IMR-90 (cell line): ENCODE measurements around the gene ASB13. TPM values are rescaled to one million over a fixed set of nuclear protein-coding genes. Genes with fewer than 3 reads are reported as not detected.

Source experiments
- ATAC-seq: fragments of 200-7000 bp; cut with Tn5 transposase; 2 replicates; pipeline ENCODE4 v1.9.1; 2020; ENCODE audit warnings: low read depth, mild to moderate bottlenecking, moderate library complexity
- BruUV-seq: library from RNA; stranded (reverse); fragments of 400-500 nt; replicated peaks from 2 replicates; lab custom pipeline; 2021; lab: Mats Ljungman, UMichigan
- CTCF ChIA-PET: fragments of 300-600 bp; formaldehyde crosslinking; extraction: SDS; loops from one replicate; lab custom pipeline; 2021; ENCODE audit warnings: antibody characterized with exemption; lab: Yijun Ruan, JAX
- POLR2A ChIA-PET: fragments of 300-600 bp; sonication (Branson Sonifier 250); formaldehyde crosslinking; loops from one replicate; lab custom pipeline; 2022; ENCODE audit warnings: antibody characterized with exemption; ENCODE audit not compliant: unreplicated experiment; lab: Charles Lee
- DNase-seq: peaks from one replicate; pipeline ENCODE4 v3.0.0; 2013
- H2AFZ ChIP-seq: replicated peaks from 2 replicates; pipeline ENCODE3; 2013; ENCODE audit warnings: low read length, mild to moderate bottlenecking; ENCODE audit not compliant: poor library complexity
- H2AK5ac ChIP-seq: 2 replicates; pipeline ENCODE4 v1.6.1; 2013; ENCODE audit warnings: low read depth, low read length, inconsistent platforms
- H2AK9ac ChIP-seq: replicated peaks from 2 replicates; pipeline ENCODE3; 2013; ENCODE audit warnings: mild to moderate bottlenecking, low read depth, low read length, moderate library complexity; ENCODE audit not compliant: poor library complexity
- H2BK120ac ChIP-seq: 2 replicates; pipeline ENCODE4 v1.6.1; 2013; ENCODE audit warnings: low read depth, low read length, inconsistent platforms
- H2BK15ac ChIP-seq: 3 replicates; pipeline ENCODE4 v1.6.1; 2013; ENCODE audit warnings: low read depth, low read length, inconsistent platforms
- H2BK20ac ChIP-seq: 2 replicates; pipeline ENCODE4 v1.6.1; 2013; ENCODE audit warnings: low read depth, mild to moderate bottlenecking, inconsistent platforms, low read length, moderate library complexity
- H2BK5ac ChIP-seq: 2 replicates; pipeline ENCODE4 v1.6.1; 2013; ENCODE audit warnings: mild to moderate bottlenecking, low read depth, low read length, inconsistent platforms; ENCODE audit not compliant: poor library complexity, severe bottlenecking
- H3K14ac ChIP-seq: replicated peaks from 2 replicates; pipeline ENCODE4 v1.6.1; 2013; ENCODE audit warnings: low read depth, low read length, inconsistent platforms
- H3K18ac ChIP-seq: 2 replicates; pipeline ENCODE4 v1.6.1; 2013; ENCODE audit warnings: low read depth, low read length, control low read depth
- H3K23ac ChIP-seq: 2 replicates; pipeline ENCODE4 v1.6.1; 2013; ENCODE audit warnings: low read depth, low read length, inconsistent platforms
- H3K27ac ChIP-seq: 2 replicates; pipeline ENCODE4 v1.5.1; 2013; ENCODE audit warnings: mild to moderate bottlenecking, control low read depth, low read length; ENCODE audit not compliant: insufficient read depth
- H3K27me3 ChIP-seq: 2 replicates; pipeline ENCODE4 v1.6.1; 2013; ENCODE audit warnings: low read length; ENCODE audit not compliant: control insufficient read depth, insufficient read depth
- H3K36me3 ChIP-seq: 2 replicates; pipeline ENCODE4 v1.6.1; 2013; ENCODE audit warnings: low read length, mixed read lengths; ENCODE audit not compliant: control insufficient read depth, insufficient read depth
- H3K4ac ChIP-seq: 2 replicates; pipeline ENCODE4 v1.6.1; 2013; ENCODE audit warnings: low read depth, low read length, inconsistent platforms
- H3K4me1 ChIP-seq: 2 replicates; pipeline ENCODE4 v1.6.1; 2013; ENCODE audit warnings: low read length, mixed read lengths; ENCODE audit not compliant: control insufficient read depth, insufficient read depth
- H3K4me2 ChIP-seq: 2 replicates; pipeline ENCODE4 v1.6.1; 2013; ENCODE audit warnings: low read depth, mild to moderate bottlenecking, control low read depth, low read length, moderate library complexity
- H3K4me3 ChIP-seq: 2 replicates; pipeline ENCODE4 v1.5.1; 2013; ENCODE audit warnings: low read depth, mild to moderate bottlenecking, control low read depth, low read length, moderate library complexity; ENCODE audit not compliant: insufficient read depth
- H3K56ac ChIP-seq: 2 replicates; pipeline ENCODE4 v1.6.1; 2013; ENCODE audit warnings: low read length, inconsistent platforms; ENCODE audit not compliant: insufficient read depth; ENCODE audit errors: extremely low read depth
- H3K79me1 ChIP-seq, 2 experiments: 2 replicates each; pipeline ENCODE4 v1.6.1; 2013; ENCODE audit warnings: low read length in 2 of 2, inconsistent platforms in 1 of 2, low read depth in 1 of 2
- H3K9ac ChIP-seq: 2 replicates; pipeline ENCODE4 v1.6.1; 2013; ENCODE audit warnings: low read depth, low read length, control low read depth
- H3K9me1 ChIP-seq: 2 replicates; pipeline ENCODE4 v1.6.1; 2013; ENCODE audit warnings: low read length, inconsistent platforms; ENCODE audit not compliant: insufficient read depth
- H3K9me3 ChIP-seq: 2 replicates; pipeline ENCODE4 v1.6.1; 2013; ENCODE audit warnings: low read length; ENCODE audit not compliant: control insufficient read depth, insufficient read depth
- H4K20me1 ChIP-seq: 2 replicates; pipeline ENCODE4 v1.6.1; 2013; ENCODE audit warnings: low read length, inconsistent platforms; ENCODE audit not compliant: insufficient read depth
- H4K5ac ChIP-seq: 2 replicates; pipeline ENCODE4 v1.6.1; 2013; ENCODE audit warnings: mild to moderate bottlenecking, low read depth, low read length, control low read depth
- H4K8ac ChIP-seq, 2 experiments: 2 replicates each; pipeline ENCODE4 v1.6.1; 2013; ENCODE audit warnings: low read depth in 2 of 2, low read length in 2 of 2, control low read depth in 1 of 2, inconsistent platforms in 1 of 2
- H4K91ac ChIP-seq: 2 replicates; pipeline ENCODE4 v1.6.1; 2013; ENCODE audit warnings: low read depth, low read length, inconsistent platforms; ENCODE audit not compliant: insufficient read depth
- CHD1 ChIP-seq: IDR thresholded peaks from 2 replicates; pipeline ENCODE4 v1.6.1; 2012; ENCODE audit warnings: low read depth, low read length, improper control_type of control experiment
- ELK1 ChIP-seq: fragments of 150-350 bp; IDR thresholded peaks from 2 replicates; pipeline ENCODE4 v1.6.1; 2016; ENCODE audit warnings: low read depth, mild to moderate bottlenecking, low read length, moderate library complexity, borderline replicate concordance
- FOS ChIP-seq: fragments of 150-350 bp; IDR thresholded peaks from 2 replicates; pipeline ENCODE4 v1.6.1; 2016; ENCODE audit warnings: low read depth, low read length
- MAFK ChIP-seq: IDR thresholded peaks from 2 replicates; pipeline ENCODE4 v1.6.1; 2012; ENCODE audit warnings: low read depth, low read length, improper control_type of control experiment
- MXI1 ChIP-seq: IDR thresholded peaks from 2 replicates; pipeline ENCODE4 v1.6.1; 2012; ENCODE audit warnings: low read depth, mild to moderate bottlenecking, low read length, moderate library complexity, borderline replicate concordance
- NFE2L2 ChIP-seq: fragments of 150-350 bp; IDR thresholded peaks from 2 replicates; pipeline ENCODE4 v1.6.1; 2016; ENCODE audit warnings: low read depth, mild to moderate bottlenecking, low read length
- POLR2A ChIP-seq: IDR thresholded peaks from 2 replicates; pipeline ENCODE4 v1.6.1; 2012; ENCODE audit warnings: mild to moderate bottlenecking, low read depth, low read length
- RAD21 ChIP-seq: IDR thresholded peaks from 2 replicates; pipeline ENCODE4 v1.6.1; 2012; ENCODE audit warnings: low read length, improper control_type of control experiment
- SMC3 ChIP-seq: fragments of 150-350 bp; IDR thresholded peaks from 2 replicates; pipeline ENCODE4 v1.6.1; 2016; ENCODE audit warnings: low read depth, mild to moderate bottlenecking, antibody characterized with exemption, low read length, moderate library complexity
- WGBS, 2 experiments: methylation state at CpG; one replicate each; pipeline versions ENCODE4 v1.1.5 to v1.1.7; 2013; ENCODE audit warnings: missing lambda C conversion rate in 2 of 2; ENCODE audit not compliant: insufficient read length in 1 of 2; ENCODE audit errors: extremely low coverage in 2 of 2; 5-methylcytosine and 5-hydroxymethylcytosine counted together
- dilution Hi-C: fragments of 300-500 bp; cut with HindIII; formaldehyde crosslinking; loops from one replicate; pipeline ENCODE4 v1.14.3; 2018; ENCODE audit warnings: low sequenced_read_pairs; ENCODE audit not compliant: unreplicated experiment
- in situ Hi-C: fragments of 300-500 bp; cut with MboI; formaldehyde crosslinking; loops from 3 replicates; pipeline ENCODE4 v1.14.3; 2019; ENCODE audit warnings: low sequenced_read_pairs, inconsistent platforms, mixed read lengths
- intact Hi-C: fragments of 100-400 bp; cut with micrococcal nuclease; formaldehyde crosslinking; loops from 2 replicates; pipeline ENCODE4 v1.10.0; 2022
- polyA plus RNA-seq, 3 experiments: library from polyadenylated mRNA; depleted of rRNA; stranded (reverse); fragments of >200 nt; gene quantifications; 2 replicates each; pipeline ENCODE4 v1.2.3, GENCODE V29; 2012; ENCODE audit warnings: low replicate concordance in 1 of 3
- total RNA-seq: library from RNA; depleted of rRNA; stranded (reverse); fragments of >200 nt; gene quantifications from 2 replicates; pipeline ENCODE4 v1.2.3, GENCODE V29; 2012
- TF ChIP-seq, protein P1 (sequence below): fragments of 150-350 bp; IDR thresholded peaks from 2 replicates; pipeline ENCODE4 v1.6.1; 2017; ENCODE audit warnings: mild to moderate bottlenecking, antibody characterized with exemption, low read length, low read depth

Gene ASB13
- total and polyA plus RNA-seq, 2 of the 4 experiments (the other 2 are of a cell fraction): 4.6 to 6.3 TPM

DNA sequence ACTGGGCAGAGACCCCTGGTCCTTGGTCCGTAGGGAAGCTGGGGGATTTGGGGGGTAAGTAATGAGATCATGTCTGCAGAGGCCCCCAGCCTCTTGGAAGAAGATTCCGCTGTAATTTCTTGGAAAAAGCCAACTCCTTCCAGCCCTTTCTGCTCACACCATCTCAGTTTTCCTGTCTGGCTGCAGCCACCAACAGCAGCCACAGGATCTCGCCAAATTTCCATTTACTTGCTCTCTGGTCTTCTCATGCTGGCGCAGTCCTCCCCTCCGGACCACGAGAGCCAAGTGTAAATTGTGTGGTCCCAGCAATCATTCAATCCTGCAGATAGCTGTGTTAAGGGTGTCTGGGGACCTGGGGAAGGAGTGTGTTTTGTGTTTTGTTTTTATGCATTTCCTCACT, 49.6 kb downstream of the ASB13 start:
- WGBS, 2 experiments: no CpG with 5 or more reads among the region's 6 CpGs
- peaks cover 7% of the 10 kb centered on the region; the same call in 1 of the 2 replicates for H3K9me1 ChIP-seq
- H3K79me1 ChIP-seq: no peaks in the 10 kb centered on the region
- no peak overlapping the region for H2BK5ac ChIP-seq
- no peaks in the 10 kb centered on the region for H4K20me1 ChIP-seq
- H3K36me3 ChIP-seq: no peaks in the 10 kb centered on the region
- no peak overlapping the region for H2BK20ac ChIP-seq
- ATAC-seq (no peak), DNase-seq (no peak)
- H3K9me3 ChIP-seq: no peaks in the 10 kb centered on the region
- no peak overlapping the region for H3K4me2 ChIP-seq
- no peak overlapping the region for H3K23ac ChIP-seq
- H3K4me3 ChIP-seq: no peak overlapping the region
- dilution Hi-C loops: no loop called here
- no peak overlapping the region for H2AK9ac ChIP-seq
- intact Hi-C loops: no loop called here
- no peak overlapping the region for H3K4ac ChIP-seq
- H3K14ac ChIP-seq: no peak overlapping the region
- no peak overlapping the region for H3K9ac ChIP-seq
- H3K27ac ChIP-seq: no peak overlapping the region
- no TSS peak for BruUV-seq
- POLR2A ChIA-PET: no interaction called here
- in situ Hi-C loops: loop anchor here (25.0 kb wide), 1 partner anchor 780 kb away; the partner anchor contains the start of gene AKR1E2
- no peak overlapping the region for H2AFZ ChIP-seq
- H4K8ac ChIP-seq: no peak overlapping the region
- CTCF ChIA-PET: no interaction called here
- no peak overlapping the region; the same call in 1 of the 2 replicates for H2BK120ac ChIP-seq
- no peak overlapping the region for H4K91ac ChIP-seq
- TF ChIP-seq RAD21 (no peak), ELK1 (no peak), MAFK (no peak), NFE2L2 (no peak), CHD1 (no peak), FOS (no peak), POLR2A (no peak), MXI1 (no peak), SMC3 (no peak)
- TF ChIP-seq, protein P1, sequence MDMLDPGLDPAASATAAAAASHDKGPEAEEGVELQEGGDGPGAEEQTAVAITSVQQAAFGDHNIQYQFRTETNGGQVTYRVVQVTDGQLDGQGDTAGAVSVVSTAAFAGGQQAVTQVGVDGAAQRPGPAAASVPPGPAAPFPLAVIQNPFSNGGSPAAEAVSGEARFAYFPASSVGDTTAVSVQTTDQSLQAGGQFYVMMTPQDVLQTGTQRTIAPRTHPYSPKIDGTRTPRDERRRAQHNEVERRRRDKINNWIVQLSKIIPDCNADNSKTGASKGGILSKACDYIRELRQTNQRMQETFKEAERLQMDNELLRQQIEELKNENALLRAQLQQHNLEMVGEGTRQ: no peak
- H3K27me3 ChIP-seq: no peaks in the 10 kb centered on the region
- H2AK5ac ChIP-seq: no peak overlapping the region
- no peak overlapping the region for H3K56ac ChIP-seq
- H4K5ac ChIP-seq: no peak overlapping the region
- H3K18ac ChIP-seq: no peak overlapping the region
- peaks cover 8% of the 10 kb centered on the region for H3K4me1 ChIP-seq
- H2BK15ac ChIP-seq: no peak overlapping the region
